Mononuclear cell (primary cell): ENCODE data around the gene DCP1A. TPM values are rescaled to one million over a fixed set of nuclear protein-coding genes. Genes with fewer than 3 reads are reported as not detected.

Source experiments
- H3K27me3 ChIP-seq: 2 replicates; pipeline ENCODE4 v1.6.0; 2011; ENCODE audit warnings: low read length, control low read depth; ENCODE audit not compliant: insufficient read depth
- H3K4me1 ChIP-seq: 2 replicates; pipeline ENCODE4 v1.5.1; 2011; ENCODE audit warnings: mild to moderate bottlenecking, low read length, control low read depth; ENCODE audit not compliant: insufficient read depth
- H3K4me3 ChIP-seq: 2 replicates; pipeline ENCODE4 v1.5.1; 2011; ENCODE audit warnings: mild to moderate bottlenecking, low read length, moderate library complexity
- H3K9me3 ChIP-seq: 2 replicates; pipeline ENCODE4 v1.5.1; 2011; ENCODE audit warnings: low read depth, mild to moderate bottlenecking, control low read depth, low read length
- total RNA-seq: library from RNA; depleted of rRNA; stranded (reverse); fragments of >200 nt; gene quantifications from one replicate; pipeline ENCODE4 v1.2.3, GENCODE V29; 2012

Gene DCP1A
- total RNA-seq, 1 donor: 80.2 TPM

GRCh38 chr3:53252096-53252946 is 95.0 kb downstream of the DCP1A start:
- H3K4me1 ChIP-seq: peaks cover 83% of the 10 kb centered on the region
- no peaks in the 10 kb centered on the region for H3K27me3 ChIP-seq
- H3K9me3 ChIP-seq: no peaks in the 10 kb centered on the region
- H3K4me3 ChIP-seq: peak overlapping the region; percentile 92

- H3K9me3 ChIP-seq: no peaks in the 10 kb centered on the region
- peaks cover 81% of the 10 kb centered on the region for H3K4me1 ChIP-seq
- H3K4me3 ChIP-seq: peak overlapping the region; percentile 2
- no peaks in the 10 kb centered on the region for H3K27me3 ChIP-seq
Measured at GRCh38 chr3:53250881-53251605, 96.3 kb downstream of the DCP1A start.

- peaks cover 86% of the 10 kb centered on the region for H3K4me1 ChIP-seq
- peak overlapping the region; percentile 11 for H3K4me3 ChIP-seq
- H3K9me3 ChIP-seq: no peaks in the 10 kb centered on the region
- no peaks in the 10 kb centered on the region for H3K27me3 ChIP-seq
Measured at GRCh38 chr3:53250453-53250852, 96.9 kb downstream of the DCP1A start.

GRCh38 chr3:53248161-53248560 is 99.2 kb downstream of the DCP1A start:
- Histone ChIP-seq H3K27me3 (no peaks in the 10 kb centered on the region), H3K4me3 (no peak overlapping the region), H3K4me1 (peaks cover 93% of the 10 kb centered on the region), H3K9me3 (no peaks in the 10 kb centered on the region)

- Histone ChIP-seq H3K27me3 (no peaks in the 10 kb centered on the region), H3K9me3 (no peaks in the 10 kb centered on the region), H3K4me1 (peaks cover 93% of the 10 kb centered on the region), H3K4me3 (no peak overlapping the region)
Measured at GRCh38 chr3:53247619-53248018, 99.7 kb downstream of the DCP1A start.

- Histone ChIP-seq H3K4me3 (no peak overlapping the region), H3K9me3 (no peaks in the 10 kb centered on the region), H3K4me1 (peaks cover 82% of the 10 kb centered on the region), H3K27me3 (no peaks in the 10 kb centered on the region)
Measured at GRCh38 chr3:53244271-53244670, 103.1 kb downstream of the DCP1A start.

GRCh38 chr3:53243785-53244184 is 103.6 kb downstream of the DCP1A start:
- no peaks in the 10 kb centered on the region for H3K27me3 ChIP-seq
- H3K4me3 ChIP-seq: no peak overlapping the region
- H3K4me1 ChIP-seq: peaks cover 78% of the 10 kb centered on the region
- H3K9me3 ChIP-seq: no peaks in the 10 kb centered on the region

- H3K4me1 ChIP-seq: peaks cover 76% of the 10 kb centered on the region
- H3K27me3 ChIP-seq: no peaks in the 10 kb centered on the region
- H3K9me3 ChIP-seq: no peaks in the 10 kb centered on the region
- no peak overlapping the region for H3K4me3 ChIP-seq
Measured at GRCh38 chr3:53243165-53243564, 104.2 kb downstream of the DCP1A start.

- Histone ChIP-seq H3K27me3 (no peaks in the 10 kb centered on the region), H3K4me1 (peaks cover 71% of the 10 kb centered on the region), H3K4me3 (no peak overlapping the region), H3K9me3 (no peaks in the 10 kb centered on the region)
Measured at GRCh38 chr3:53242642-53243041, 104.7 kb downstream of the DCP1A start.

GRCh38 chr3:53242155-53242554 is 105.2 kb downstream of the DCP1A start:
- Histone ChIP-seq H3K27me3 (no peaks in the 10 kb centered on the region), H3K4me1 (peaks cover 67% of the 10 kb centered on the region)

GRCh38 chr3:53240989-53241972 is 106.1 kb downstream of the DCP1A start:
- Histone ChIP-seq H3K4me3 (no peak overlapping the region), H3K9me3 (no peaks in the 10 kb centered on the region), H3K4me1 (peaks cover 73% of the 10 kb centered on the region), H3K27me3 (no peaks in the 10 kb centered on the region)

More at GRCh38 chr3:53242155-53242554, 105.2 kb downstream of the DCP1A start:
- Histone ChIP-seq H3K4me3 (no peak overlapping the region), H3K9me3 (no peaks in the 10 kb centered on the region)

- no peak overlapping the region for H3K4me3 ChIP-seq
- H3K27me3 ChIP-seq: no peaks in the 10 kb centered on the region
- H3K9me3 ChIP-seq: no peaks in the 10 kb centered on the region
- H3K4me1 ChIP-seq: peaks cover 69% of the 10 kb centered on the region
Measured at GRCh38 chr3:53239800-53240199, 107.5 kb downstream of the DCP1A start.

GRCh38 chr3:53238886-53239285 is 108.5 kb downstream of the DCP1A start:
- Histone ChIP-seq H3K4me1 (peaks cover 64% of the 10 kb centered on the region), H3K4me3 (no peak overlapping the region), H3K9me3 (no peaks in the 10 kb centered on the region), H3K27me3 (no peaks in the 10 kb centered on the region)

- Histone ChIP-seq H3K4me3 (no peak overlapping the region), H3K9me3 (no peaks in the 10 kb centered on the region), H3K4me1 (peaks cover 57% of the 10 kb centered on the region), H3K27me3 (no peaks in the 10 kb centered on the region)
Measured at GRCh38 chr3:53238051-53238850, 109.1 kb downstream of the DCP1A start.
